Diencephalon (tissue), 1 donor: Measurements from ENCODE around the gene HTR1A. TPM values are rescaled to one million over a fixed set of nuclear protein-coding genes. Genes with fewer than 3 reads are reported as not detected.

Experiments used
- total RNA-seq: library from RNA; depleted of rRNA; stranded (reverse); fragments of >200 nt; gene quantifications from one replicate; pipeline ENCODE4 v1.2.3, GENCODE V29; 2014

The HTR1A gene
- 5.5 TPM for total RNA-seq

DNA sequence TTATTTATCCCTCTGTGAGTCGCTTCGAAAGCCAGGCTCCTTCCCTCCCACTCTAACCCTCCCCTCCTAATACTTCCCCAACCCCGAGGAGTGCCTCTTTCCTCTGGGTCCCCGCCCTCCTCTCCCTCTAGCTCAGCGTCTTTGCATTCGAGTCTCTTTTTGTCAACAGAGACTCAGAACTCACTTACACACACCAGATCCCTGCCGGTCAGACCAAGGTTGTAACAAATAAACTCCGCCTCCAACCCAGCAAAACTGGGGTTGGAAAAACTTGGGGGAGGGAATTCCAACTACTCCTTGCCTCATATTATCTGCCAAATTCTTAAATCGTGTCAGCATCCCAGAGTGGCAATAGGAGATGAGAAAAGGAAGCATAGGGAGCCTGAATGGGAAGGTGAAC is at the start of gene HTR1A:
Gene HTR1A, minus strand, starts transcription at position 167 of the 400 bp plus-strand sequence. CDS start 726 bp downstream, outside the sequence.

Other genes with a start within 250 kb of the HTR1A start
- gene RNF180, start 203.4 kb upstream of the HTR1A start, total RNA-seq = 110 TPM